SK-N-MC (cell line): ENCODE data around the gene AANAT.

ENCODE experiments used
- EZH2 ChIP-seq: fragments of 200-600 bp; sonication (generic); IDR thresholded peaks from one replicate; pipeline ENCODE4 v1.6.1; 2017; ENCODE audit warnings: antibody characterized with exemption
- FOXP2 ChIP-seq: optimal IDR thresholded peaks from 2 replicates; pipeline ENCODE3; 2011; ENCODE audit warnings: mild to moderate bottlenecking, moderate library complexity; ENCODE audit not compliant: insufficient read depth; ENCODE audit errors: extremely low read length, control extremely low read depth
- POLR2AphosphoS5 ChIP-seq: IDR thresholded peaks from 2 replicates; pipeline ENCODE4 v1.6.1; 2012; ENCODE audit warnings: mild to moderate bottlenecking, low read depth, low read length, borderline replicate concordance

DNA sequence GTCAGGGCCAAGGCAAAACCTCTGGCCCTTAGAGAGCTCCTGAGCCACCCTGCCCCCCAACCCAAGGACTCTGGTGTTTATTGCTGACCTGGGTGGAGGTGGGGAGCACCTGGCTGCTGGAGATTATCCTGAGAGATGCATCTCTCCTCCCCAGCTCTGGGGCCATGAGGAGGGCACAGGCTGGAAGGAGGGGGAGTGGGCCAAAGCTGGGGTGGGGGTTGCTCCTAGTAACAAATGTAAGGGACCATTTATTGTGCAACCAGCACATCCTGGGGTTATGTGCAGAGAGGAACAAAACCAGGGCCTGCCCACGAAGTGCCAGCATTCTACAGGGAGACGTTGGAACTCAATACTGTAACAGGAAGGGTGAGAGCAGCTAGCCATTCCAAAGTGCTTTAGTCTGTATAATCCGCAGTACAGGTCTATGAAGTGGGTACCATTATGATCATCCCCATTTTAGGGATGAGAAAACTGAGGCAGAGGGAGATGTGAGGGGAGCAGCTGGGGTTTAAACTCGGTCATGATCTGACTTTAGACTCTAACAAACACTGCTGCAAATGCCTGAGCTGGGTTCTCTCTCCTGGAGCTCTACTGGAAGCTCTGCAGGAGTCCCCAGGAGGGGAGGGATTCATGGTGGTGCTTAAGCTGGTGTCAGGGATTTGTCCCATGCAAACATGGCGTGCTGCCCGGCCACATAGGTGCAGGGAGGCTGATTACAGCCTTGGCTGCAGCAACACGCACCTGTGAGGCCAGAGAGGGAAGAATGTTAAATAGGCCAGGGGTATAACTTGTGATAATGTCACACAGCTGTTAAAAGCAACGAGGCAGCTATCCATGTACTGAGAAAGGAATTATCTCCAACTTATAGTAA, 35.2 kb downstream of the AANAT start:
- TF ChIP-seq EZH2 (no peak), POLR2AphosphoS5 (no peak), FOXP2 (no peak)
